ENCODE results near the gene CLEC4G.

Gene CLEC4G

GRCh38 chr19:7697721-7698287 is 34.1 kb downstream of the CLEC4G start:
- H3K27ac Mint-ChIP-seq (ENCODE audit: low read depth) = no peak overlapping the region
- peaks cover 11% of the 10 kb centered on the region for H3K4me1 Mint-ChIP-seq
- no peak overlapping the region for H3K4me3 Mint-ChIP-seq
- ATAC-seq (replicated peaks; ENCODE audit: extremely low read depth, poor library complexity, severe bottlenecking) (no peak), DNase-seq (ENCODE audit: low spot score in 2 of 2) (no peak)
- H3K36me3 Mint-ChIP-seq (ENCODE audit: insufficient read depth) = peaks cover 2% of the 10 kb centered on the region
- no peaks in the 10 kb centered on the region for H3K9me3 Mint-ChIP-seq
- peaks cover 30% of the 10 kb centered on the region for H3K27me3 Mint-ChIP-seq

GRCh38 chr19:7694499-7694898 is 37.4 kb downstream of the CLEC4G start:
- peaks cover 6% of the 10 kb centered on the region for H3K4me1 Mint-ChIP-seq
- no peaks in the 10 kb centered on the region for H3K9me3 Mint-ChIP-seq
- ATAC-seq (replicated peaks; ENCODE audit: extremely low read depth, poor library complexity, severe bottlenecking) (no peak), DNase-seq (ENCODE audit: low spot score in 2 of 2) (no peak)
- H3K27ac Mint-ChIP-seq (ENCODE audit: low read depth) = no peak overlapping the region
- no peak overlapping the region for H3K4me3 Mint-ChIP-seq
- H3K36me3 Mint-ChIP-seq (ENCODE audit: insufficient read depth) = no peaks in the 10 kb centered on the region
- peaks cover 22% of the 10 kb centered on the region for H3K27me3 Mint-ChIP-seq

- Mint-ChIP-seq H3K4me1 (no peaks in the 10 kb centered on the region), H3K27me3 (peaks cover 2% of the 10 kb centered on the region), H3K27ac (ENCODE audit: low read depth) (no peak overlapping the region), H3K36me3 (ENCODE audit: insufficient read depth) (no peaks in the 10 kb centered on the region), H3K4me3 (no peak overlapping the region), H3K9me3 (no peaks in the 10 kb centered on the region)
- DNase-seq (ENCODE audit: low spot score in 2 of 2) (peak in 1 of 2 donors; percentile 62), ATAC-seq (replicated peaks; ENCODE audit: extremely low read depth, poor library complexity, severe bottlenecking) (peak; percentile 77)
Observed at GRCh38 chr19:7692417-7693088, 39.4 kb downstream of the CLEC4G start.

- H3K4me1 Mint-ChIP-seq = no peaks in the 10 kb centered on the region
- H3K36me3 Mint-ChIP-seq (ENCODE audit: insufficient read depth) = no peaks in the 10 kb centered on the region
- no peaks in the 10 kb centered on the region for H3K27me3 Mint-ChIP-seq
- H3K27ac Mint-ChIP-seq (ENCODE audit: low read depth) = no peak overlapping the region
- no peak overlapping the region for H3K4me3 Mint-ChIP-seq
- H3K9me3 Mint-ChIP-seq = no peaks in the 10 kb centered on the region
- ATAC-seq (replicated peaks; ENCODE audit: extremely low read depth, poor library complexity, severe bottlenecking) (peak; percentile 52), DNase-seq (ENCODE audit: low spot score in 2 of 2) (peak in 1 of 2 donors; percentile 64)
Observed at GRCh38 chr19:7691497-7691896, 40.4 kb downstream of the CLEC4G start.

GRCh38 chr19:7690779-7691258 is 41.1 kb downstream of the CLEC4G start:
- DNase-seq (ENCODE audit: low spot score in 2 of 2) (peak in 1 of 2 donors; percentile 32), ATAC-seq (replicated peaks; ENCODE audit: extremely low read depth, poor library complexity, severe bottlenecking) (no peak)
- no peaks in the 10 kb centered on the region for H3K9me3 Mint-ChIP-seq
- H3K4me1 Mint-ChIP-seq = no peaks in the 10 kb centered on the region
- no peak overlapping the region for H3K27ac Mint-ChIP-seq (ENCODE audit: low read depth)
- no peaks in the 10 kb centered on the region for H3K36me3 Mint-ChIP-seq (ENCODE audit: insufficient read depth)
- H3K27me3 Mint-ChIP-seq = no peaks in the 10 kb centered on the region
- no peak overlapping the region for H3K4me3 Mint-ChIP-seq

- Mint-ChIP-seq H3K4me3 (no peak overlapping the region), H3K36me3 (ENCODE audit: insufficient read depth) (peaks cover 5% of the 10 kb centered on the region), H3K27ac (ENCODE audit: low read depth) (no peak overlapping the region), H3K9me3 (no peaks in the 10 kb centered on the region), H3K27me3 (no peaks in the 10 kb centered on the region), H3K4me1 (no peaks in the 10 kb centered on the region)
- ATAC-seq (replicated peaks; ENCODE audit: extremely low read depth, poor library complexity, severe bottlenecking) (no peak), DNase-seq (ENCODE audit: low spot score in 2 of 2) (no peak)
Observed at GRCh38 chr19:7689165-7689564, 42.7 kb downstream of the CLEC4G start.

GRCh38 chr19:7687177-7687576 is 44.7 kb downstream of the CLEC4G start:
- ATAC-seq (replicated peaks; ENCODE audit: extremely low read depth, poor library complexity, severe bottlenecking) (no peak), DNase-seq (ENCODE audit: low spot score in 2 of 2) (no peak)
- Mint-ChIP-seq H3K27ac (ENCODE audit: low read depth) (no peak overlapping the region), H3K36me3 (ENCODE audit: insufficient read depth) (peaks cover 19% of the 10 kb centered on the region), H3K9me3 (no peaks in the 10 kb centered on the region), H3K4me1 (no peaks in the 10 kb centered on the region), H3K27me3 (no peaks in the 10 kb centered on the region), H3K4me3 (no peak overlapping the region)

- H3K27ac Mint-ChIP-seq (ENCODE audit: low read depth) = no peak overlapping the region
- no peaks in the 10 kb centered on the region for H3K9me3 Mint-ChIP-seq
- peaks cover 8% of the 10 kb centered on the region for H3K4me1 Mint-ChIP-seq
- H3K4me3 Mint-ChIP-seq = no peak overlapping the region
- peaks cover 27% of the 10 kb centered on the region for H3K36me3 Mint-ChIP-seq (ENCODE audit: insufficient read depth)
- no peak for DNase-seq (ENCODE audit: low spot score in 2 of 2)
- no peak for ATAC-seq (replicated peaks; ENCODE audit: extremely low read depth, poor library complexity, severe bottlenecking)
- H3K27me3 Mint-ChIP-seq = no peaks in the 10 kb centered on the region
Observed at GRCh38 chr19:7685546-7686445, 46.1 kb downstream of the CLEC4G start.

GRCh38 chr19:7682175-7682855 is 49.6 kb downstream of the CLEC4G start:
- ATAC-seq (replicated peaks; ENCODE audit: extremely low read depth, poor library complexity, severe bottlenecking) = no peak
- Mint-ChIP-seq H3K27ac (ENCODE audit: low read depth) (peak overlapping the region; percentile 87), H3K9me3 (no peaks in the 10 kb centered on the region)

GRCh38 chr19:7681340-7682174 is 50.4 kb downstream of the CLEC4G start:
- H3K4me1 Mint-ChIP-seq = peaks cover 28% of the 10 kb centered on the region
- peak overlapping the region; percentile 87 for H3K27ac Mint-ChIP-seq (ENCODE audit: low read depth)
- H3K9me3 Mint-ChIP-seq = no peaks in the 10 kb centered on the region
- ATAC-seq (replicated peaks; ENCODE audit: extremely low read depth, poor library complexity, severe bottlenecking) = peak; percentile 33
- peaks cover 21% of the 10 kb centered on the region for H3K27me3 Mint-ChIP-seq
- peak overlapping the region; percentile 90 for H3K4me3 Mint-ChIP-seq
- DNase-seq (ENCODE audit: low spot score in 2 of 2) = peak; percentile 54 to 67
- peaks cover 28% of the 10 kb centered on the region for H3K36me3 Mint-ChIP-seq (ENCODE audit: insufficient read depth)

More at GRCh38 chr19:7682175-7682855, 49.6 kb downstream of the CLEC4G start:
- Mint-ChIP-seq H3K36me3 (ENCODE audit: insufficient read depth) (peaks cover 28% of the 10 kb centered on the region), H3K4me1 (peaks cover 22% of the 10 kb centered on the region), H3K4me3 (peak overlapping the region; percentile 90), H3K27me3 (peaks cover 14% of the 10 kb centered on the region)
- DNase-seq (ENCODE audit: low spot score in 2 of 2) = no peak

- ATAC-seq (replicated peaks; ENCODE audit: extremely low read depth, poor library complexity, severe bottlenecking) (peak; percentile 47), DNase-seq (ENCODE audit: low spot score in 2 of 2) (peak; percentile 74 to 81)
- Mint-ChIP-seq H3K27ac (ENCODE audit: low read depth) (peak within 1 kb of the TSS; percentile 87), H3K4me1 (peaks cover 31% of the 10 kb centered on the region), H3K4me3 (peak within 1 kb of the TSS; percentile 90), H3K9me3 (no peaks in the 10 kb centered on the region), H3K27me3 (peaks cover 29% of the 10 kb centered on the region), H3K36me3 (ENCODE audit: insufficient read depth) (peaks cover 28% of the 10 kb centered on the region)
Observed at GRCh38 chr19:7680606-7681339, 51.1 kb downstream of the CLEC4G start, which contains the start of gene TRAPPC5. Gene TRAPPC5, plus strand, starts transcription at chr19:7680833. Its CDS starts 1,421 bp downstream, at chr19:7682254.
